MCF 10A (cell line): ENCODE measurements around the gene MOGAT2. TPM values are rescaled to one million over a fixed set of nuclear protein-coding genes. Genes with fewer than 3 reads are reported as not detected.

Experiments
- BruUV-seq: library from RNA; stranded (reverse); fragments of 400-500 nt; replicated peaks from 2 replicates; lab custom pipeline; 2021; lab: Mats Ljungman, UMichigan
- CTCF ChIA-PET: fragments of 300-600 bp; sonication (Branson Sonifier 250); formaldehyde crosslinking; extraction: SDS; loops from one replicate; lab custom pipeline; 2021; ENCODE audit warnings: antibody characterized with exemption, inconsistent platforms; lab: Yijun Ruan, JAX
- POLR2A ChIA-PET: fragments of 300-600, 350-650 bp; sonication (Branson Sonifier 250); formaldehyde crosslinking; extraction: SDS; loops from one replicate; lab custom pipeline; 2020; ENCODE audit warnings: antibody characterized with exemption, inconsistent platforms; lab: Yijun Ruan, JAX
- DNase-seq: peaks from one replicate; pipeline ENCODE4 v3.0.0-alpha.2; 2018; ENCODE audit not compliant: unreplicated experiment
- H3K27ac Mint-ChIP-seq: one replicate; pipeline ENCODE4 v1.8.0; 2022; ENCODE audit warnings: mild to moderate bottlenecking, low read depth, mixed read lengths; ENCODE audit not compliant: unreplicated experiment
- H3K27me3 Mint-ChIP-seq: one replicate; pipeline ENCODE4 v1.8.0; 2022; ENCODE audit warnings: mixed read lengths; ENCODE audit not compliant: insufficient read depth, unreplicated experiment
- H3K36me3 Mint-ChIP-seq: one replicate; pipeline ENCODE4 v1.8.0; 2022; ENCODE audit warnings: mild to moderate bottlenecking, moderate library complexity, mixed read lengths; ENCODE audit not compliant: insufficient read depth, unreplicated experiment
- H3K4me1 Mint-ChIP-seq: one replicate; pipeline ENCODE4 v1.8.0; 2022; ENCODE audit warnings: mixed read lengths; ENCODE audit not compliant: insufficient read depth, unreplicated experiment
- H3K4me3 Mint-ChIP-seq: one replicate; pipeline ENCODE4 v1.8.0; 2022; ENCODE audit warnings: mild to moderate bottlenecking, moderate library complexity, mixed read lengths; ENCODE audit not compliant: unreplicated experiment
- H3K9me3 Mint-ChIP-seq: one replicate; pipeline ENCODE4 v1.8.0; 2022; ENCODE audit warnings: mixed read lengths; ENCODE audit not compliant: unreplicated experiment
- intact Hi-C: fragments of 100-400 bp; cut with micrococcal nuclease; formaldehyde crosslinking; loops from 2 replicates; pipeline ENCODE4 v1.14.1; 2022
- total RNA-seq: library from RNA; stranded (reverse); gene quantifications from 2 replicates; pipeline ENCODE4 v1.2.3, GENCODE V29; 2022
- TF ChIP-seq, protein P1 (sequence below): fragments of 200-600 bp; IDR thresholded peaks from one replicate; pipeline ENCODE4 v1.8.0; 2022; ENCODE audit warnings: antibody characterized with exemption, mild to moderate bottlenecking; ENCODE audit not compliant: unreplicated experiment

The MOGAT2 gene
- total RNA-seq, 1 experiment from 2014 or later: not detected

DNA sequence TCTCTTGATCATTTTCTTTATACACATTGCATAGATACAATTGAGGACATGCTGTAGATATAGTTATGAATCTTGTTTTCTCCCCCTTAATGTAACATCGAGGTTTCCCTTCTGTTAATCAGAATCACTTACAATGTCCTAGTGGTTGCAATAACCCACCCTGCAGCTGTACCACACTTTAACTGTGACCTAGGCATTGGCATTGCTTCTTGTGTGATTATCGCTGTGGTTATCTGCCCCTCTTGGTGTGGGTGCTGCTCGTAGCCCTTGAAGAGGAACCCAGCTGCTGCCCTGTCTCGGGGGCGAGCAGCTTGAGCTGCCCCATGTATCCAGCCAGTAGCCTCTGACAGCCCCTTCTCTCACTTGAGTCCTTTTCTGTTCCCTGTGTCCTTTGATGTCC lies 52.5 kb downstream of the MOGAT2 start:
- H3K4me3 Mint-ChIP-seq: peak overlapping the region; percentile 77
- TF ChIP-seq, protein P1, sequence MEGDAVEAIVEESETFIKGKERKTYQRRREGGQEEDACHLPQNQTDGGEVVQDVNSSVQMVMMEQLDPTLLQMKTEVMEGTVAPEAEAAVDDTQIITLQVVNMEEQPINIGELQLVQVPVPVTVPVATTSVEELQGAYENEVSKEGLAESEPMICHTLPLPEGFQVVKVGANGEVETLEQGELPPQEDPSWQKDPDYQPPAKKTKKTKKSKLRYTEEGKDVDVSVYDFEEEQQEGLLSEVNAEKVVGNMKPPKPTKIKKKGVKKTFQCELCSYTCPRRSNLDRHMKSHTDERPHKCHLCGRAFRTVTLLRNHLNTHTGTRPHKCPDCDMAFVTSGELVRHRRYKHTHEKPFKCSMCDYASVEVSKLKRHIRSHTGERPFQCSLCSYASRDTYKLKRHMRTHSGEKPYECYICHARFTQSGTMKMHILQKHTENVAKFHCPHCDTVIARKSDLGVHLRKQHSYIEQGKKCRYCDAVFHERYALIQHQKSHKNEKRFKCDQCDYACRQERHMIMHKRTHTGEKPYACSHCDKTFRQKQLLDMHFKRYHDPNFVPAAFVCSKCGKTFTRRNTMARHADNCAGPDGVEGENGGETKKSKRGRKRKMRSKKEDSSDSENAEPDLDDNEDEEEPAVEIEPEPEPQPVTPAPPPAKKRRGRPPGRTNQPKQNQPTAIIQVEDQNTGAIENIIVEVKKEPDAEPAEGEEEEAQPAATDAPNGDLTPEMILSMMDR: no peak
- no peak for DNase-seq
- CTCF ChIA-PET: interaction anchor here (1.6 kb wide), 1 partner anchor 33 kb away, joined by 5 read pairs; no protein-coding TSS in a partner anchor
- H3K4me1 Mint-ChIP-seq: peaks cover 35% of the 10 kb centered on the region
- H3K36me3 Mint-ChIP-seq: peaks cover 6% of the 10 kb centered on the region
- H3K27ac Mint-ChIP-seq: no peak overlapping the region
- H3K9me3 Mint-ChIP-seq: no peaks in the 10 kb centered on the region
- H3K27me3 Mint-ChIP-seq: no peaks in the 10 kb centered on the region
- TSS peak; percentile 29 for BruUV-seq
- POLR2A ChIA-PET: interaction anchor here (0.6 to 1.6 kb wide), 3 partner anchors 9 to 586 kb away, joined by 3 read pairs; partner anchors contain the start of gene UVRAG
- intact Hi-C loops: no loop called here

- intact Hi-C loops: no loop called here
- no peaks in the 10 kb centered on the region for H3K9me3 Mint-ChIP-seq
- peaks cover 6% of the 10 kb centered on the region for H3K36me3 Mint-ChIP-seq
- H3K4me1 Mint-ChIP-seq: peaks cover 37% of the 10 kb centered on the region
- no TSS peak for BruUV-seq
- peak; percentile 94 for DNase-seq
- ChIA-PET CTCF (no interaction called here), POLR2A (interaction anchor here (1.2 to 1.3 kb wide), 2 partner anchors 22 to 45 kb away, joined by 3 read pairs; no protein-coding TSS in a partner anchor)
- H3K4me3 Mint-ChIP-seq: no peak overlapping the region
- TF ChIP-seq, protein P1: no peak
- peak overlapping the region; percentile 32 for H3K27ac Mint-ChIP-seq
- H3K27me3 Mint-ChIP-seq: no peaks in the 10 kb centered on the region
Measured at GRCh38 chr11:75771646-75772410, 54.2 kb downstream of the MOGAT2 start.

- Mint-ChIP-seq H3K9me3 (no peaks in the 10 kb centered on the region), H3K27ac (no peak overlapping the region), H3K36me3 (peaks cover 6% of the 10 kb centered on the region), H3K27me3 (no peaks in the 10 kb centered on the region), H3K4me1 (peaks cover 42% of the 10 kb centered on the region), H3K4me3 (no peak overlapping the region)
- no TSS peak for BruUV-seq
- ChIA-PET CTCF (interaction anchor here (0.6 kb wide), 1 partner anchor 142 kb away, joined by 3 read pairs; no protein-coding TSS in a partner anchor), POLR2A (interaction anchor here (1.0 kb wide), 1 partner anchor 40 kb away, joined by 3 read pairs; no protein-coding TSS in a partner anchor)
- intact Hi-C loops: no loop called here
- TF ChIP-seq, protein P1: no peak
- DNase-seq: no peak
Measured at GRCh38 chr11:75773595-75774353, 56.1 kb downstream of the MOGAT2 start.

DNA sequence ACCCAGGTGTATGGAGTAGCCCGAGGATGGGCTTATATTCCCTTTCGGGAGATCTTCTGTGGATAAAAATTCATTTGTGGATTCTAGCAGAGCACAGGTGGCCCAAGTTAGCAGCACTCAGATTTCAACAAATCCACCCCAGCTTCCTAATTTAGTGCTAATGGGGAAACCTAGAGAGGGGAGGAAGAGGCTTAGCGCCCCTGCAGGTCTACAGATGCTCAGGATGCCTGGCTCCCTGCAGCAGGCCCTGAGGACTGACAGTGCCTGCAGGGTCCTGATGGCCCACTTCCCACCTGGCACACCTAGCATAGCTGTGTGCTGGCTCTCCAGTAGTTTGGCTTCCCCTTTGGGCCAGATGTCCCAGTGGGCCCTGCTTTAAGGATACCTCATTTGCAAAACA lies 57.4 kb downstream of the MOGAT2 start:
- Mint-ChIP-seq H3K27me3 (no peaks in the 10 kb centered on the region), H3K27ac (no peak overlapping the region), H3K4me3 (no peak overlapping the region), H3K36me3 (peaks cover 6% of the 10 kb centered on the region), H3K9me3 (no peaks in the 10 kb centered on the region), H3K4me1 (peaks cover 41% of the 10 kb centered on the region)
- ChIA-PET POLR2A (no interaction called here), CTCF (interaction anchor here (3.2 kb wide), 1 partner anchor 28 kb away, joined by 20 read pairs; no protein-coding TSS in a partner anchor)
- BruUV-seq: no TSS peak
- no peak for DNase-seq
- TF ChIP-seq, protein P1: no peak
- intact Hi-C loops: no loop called here
